Stimulated activated CD8-positive, alpha-beta memory T cell treated with anti-CD3 and anti-CD28 coated beads, Interleukin-7, amount 100 ng/mL, for 1 hour (primary cell): ENCODE measurements around the gene OR52L1.
"Not testable (repeated sequence)": the region's sequence is repeated elsewhere in the genome, so short reads cannot be mapped to it uniquely, and the experiment has no call there.

Experiments used
- DNase-seq, 2 donors: peaks; one replicate each; pipeline ENCODE4 v3.0.0-alpha.2; 2020; ENCODE audit warnings: low read depth in 2 of 2

The OR52L1 gene

DNA sequence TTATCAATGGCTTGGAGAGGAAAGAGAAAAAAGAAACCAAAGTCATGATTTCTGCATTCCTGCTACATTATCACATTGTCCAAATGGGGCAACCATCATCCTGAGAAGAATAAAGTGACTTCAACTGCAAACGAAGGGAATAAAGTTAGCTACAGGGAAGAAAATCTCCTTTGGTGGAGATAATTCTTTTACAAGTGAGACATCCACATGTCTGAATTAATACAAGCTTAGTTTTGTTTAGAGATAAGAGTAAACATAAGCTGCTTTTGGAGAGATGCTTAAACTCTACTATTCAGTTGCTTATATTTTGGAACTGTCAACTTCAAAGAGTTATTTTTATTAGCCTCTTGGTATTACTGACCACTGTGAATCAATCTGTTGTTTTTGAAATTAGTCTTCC lies at the start of gene OR52L1:
Gene OR52L1 (minus strand): TSS at position 101 of the 400 bp plus-strand sequence. CDS start 55 bp downstream, at position 46.
- DNase-seq, result no peak

DNA sequence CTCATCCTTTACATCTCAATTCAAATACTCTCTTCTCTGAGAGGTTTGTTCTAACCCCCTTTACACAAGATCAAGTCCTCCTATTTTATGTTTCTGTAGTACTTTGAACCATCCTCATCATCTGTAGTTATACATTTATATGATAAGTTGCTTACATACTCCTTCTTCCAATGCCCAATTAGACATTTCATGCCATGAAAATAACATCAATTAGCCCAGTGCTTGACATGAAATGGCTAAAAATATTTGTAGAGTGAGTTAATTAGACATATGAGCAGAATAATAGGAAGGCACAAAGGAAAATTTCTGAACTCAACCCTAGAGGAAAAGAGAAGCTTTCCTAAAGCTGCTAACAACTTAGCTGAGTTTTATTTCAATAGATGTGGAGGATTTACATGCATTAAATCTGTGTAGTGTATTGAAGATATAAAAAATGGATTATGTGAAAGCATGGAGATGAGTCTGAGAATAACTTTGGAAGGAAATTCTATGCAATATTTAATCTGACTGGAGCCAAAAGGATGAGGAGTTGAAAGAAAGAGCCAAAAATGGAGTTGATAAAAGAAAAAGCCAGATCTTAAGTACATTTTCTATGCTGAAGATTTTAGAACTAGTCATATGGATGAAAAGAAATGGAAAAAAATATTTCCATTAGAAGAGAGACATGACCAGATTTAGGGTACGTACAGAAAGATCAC lies 44.1 kb upstream of the OR52L1 start, which contains the start of gene OR56A1:
Gene OR56A1 (minus strand): TSS at position 51 of the 698 bp plus-strand sequence. CDS start 3,066 bp downstream, outside the sequence.
- no peak for DNase-seq

DNA sequence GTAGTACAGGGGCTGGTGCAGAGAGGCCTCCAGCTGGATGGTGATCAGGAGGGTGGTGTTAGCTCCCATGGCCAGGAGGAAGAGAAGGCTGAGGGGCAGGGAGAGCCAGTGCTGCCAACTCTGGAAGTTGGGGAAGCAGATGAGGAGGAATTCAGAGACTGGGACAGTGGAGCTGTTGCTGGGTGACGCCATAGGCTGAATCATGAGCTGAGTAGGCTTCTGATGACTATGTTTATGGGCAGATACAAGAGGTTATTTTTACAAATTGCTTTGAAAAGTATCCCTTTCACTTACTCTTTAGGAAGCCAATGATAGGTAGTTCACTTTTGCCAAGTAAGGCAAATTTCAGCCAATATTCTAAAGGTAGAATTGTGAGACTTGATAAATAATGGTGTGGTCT lies 40.7 kb upstream of the OR52L1 start:
- no peak for DNase-seq

DNA sequence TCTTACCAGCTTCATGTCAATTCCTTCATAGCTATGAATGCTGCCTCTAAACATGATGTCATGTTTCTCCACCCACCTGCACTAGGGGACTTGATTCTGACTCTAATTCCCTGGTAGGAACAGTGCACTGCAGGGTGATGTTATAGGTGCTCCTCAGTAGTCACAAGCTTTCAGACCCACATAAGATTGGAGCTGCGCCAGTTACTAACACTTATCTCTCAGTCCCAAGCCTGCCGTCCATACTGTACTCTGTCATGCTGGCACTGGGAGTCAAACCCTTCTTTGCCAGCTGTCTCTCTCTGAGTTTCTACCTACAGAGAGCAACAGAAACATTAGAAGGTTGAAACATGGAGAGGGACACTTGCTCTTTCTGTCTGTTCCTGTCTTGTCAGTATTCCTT lies 38.3 kb upstream of the OR52L1 start:
- no peak for DNase-seq

DNA sequence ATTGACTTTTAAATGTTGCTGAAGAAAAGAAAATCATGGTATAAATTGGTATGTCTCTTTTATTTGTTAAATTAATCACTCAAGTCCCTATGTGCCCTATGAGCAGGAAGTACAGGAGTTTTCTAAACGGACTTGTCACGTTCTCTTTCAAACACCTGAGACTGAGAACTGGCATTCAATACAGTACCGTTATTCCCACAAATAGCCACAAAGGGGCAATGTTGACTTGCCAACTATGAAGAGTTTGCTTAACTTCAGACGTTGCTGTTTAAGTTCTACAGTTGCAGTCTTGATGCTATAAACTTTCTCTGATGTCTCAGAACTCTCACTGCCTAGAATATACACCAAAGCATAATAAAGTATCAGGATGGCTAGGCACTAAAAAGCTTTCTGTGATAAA lies 36.2 kb upstream of the OR52L1 start:
- no peak for DNase-seq

DNA sequence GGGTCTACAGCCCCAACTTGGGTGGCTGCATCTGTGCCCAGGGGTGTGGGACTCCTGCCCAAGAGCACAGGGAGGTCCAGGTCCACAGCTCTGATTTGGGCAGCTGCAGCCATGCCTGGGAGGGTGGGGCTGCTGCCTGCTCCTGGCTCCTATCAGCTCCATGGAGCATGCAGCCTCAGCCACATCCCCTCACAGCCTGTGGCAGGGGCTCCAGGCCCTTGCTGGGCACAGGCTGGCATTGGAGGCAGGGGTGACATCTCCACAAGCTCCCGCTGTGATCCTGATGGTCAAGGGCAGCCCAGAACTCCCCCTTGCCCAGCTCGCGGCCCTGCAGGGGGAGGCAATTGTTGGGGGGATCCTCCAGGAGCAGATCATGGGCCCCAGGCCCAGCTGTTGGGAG lies 26.3 kb upstream of the OR52L1 start:
- DNase-seq, result no peak

DNA sequence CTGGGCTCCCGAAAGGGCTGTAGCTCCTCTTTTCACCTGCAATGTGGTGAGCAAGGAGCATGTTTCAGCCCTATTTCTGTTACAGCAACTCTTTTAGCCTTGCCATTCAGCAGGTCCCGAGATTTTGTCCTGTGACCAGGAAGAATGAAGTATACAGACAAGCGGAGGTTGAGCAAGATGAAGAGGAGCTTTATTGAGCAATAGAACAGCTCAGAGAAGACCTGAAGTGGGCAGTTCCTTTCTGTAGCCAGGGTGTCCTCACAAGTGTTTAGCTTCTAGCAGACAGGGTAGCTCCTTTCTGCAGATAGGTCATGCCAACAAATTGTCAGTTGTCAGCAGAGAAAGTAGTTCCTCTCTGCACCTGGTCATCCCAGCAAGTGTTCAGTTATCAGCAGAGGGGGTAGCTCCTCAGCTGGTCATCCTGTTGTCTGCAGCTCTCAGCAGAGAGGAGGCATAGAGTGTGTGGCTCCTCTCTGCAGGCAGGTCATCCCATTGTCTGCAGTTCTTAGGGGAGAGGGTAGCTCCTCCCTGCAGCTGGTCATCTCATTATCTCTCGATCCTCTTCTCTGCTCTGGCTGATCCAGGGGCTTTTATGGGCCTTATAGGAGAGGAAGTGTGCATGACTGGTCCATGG lies 25.4 kb upstream of the OR52L1 start:
- DNase-seq, result no peak

GRCh38 chr11:6006846-6007245 lies 20.1 kb upstream of the OR52L1 start, which contains the start of gene OR56A4:
OR56A4 (minus strand) TSS chr11:6006946; CDS start chr11:6002992, 3,954 bp downstream.
- no peak for DNase-seq

- no peak for DNase-seq
Measured at GRCh38 chr11:6006395-6006794, 19.6 kb upstream of the OR52L1 start.

GRCh38 chr11:6002202-6002699 lies 15.5 kb upstream of the OR52L1 start:
- no peak for DNase-seq

GRCh38 chr11:5994791-5995190 lies 8.0 kb upstream of the OR52L1 start:
- no peak for DNase-seq

- no peak for DNase-seq
Measured at GRCh38 chr11:5992604-5993251, 5.9 kb upstream of the OR52L1 start.

- no peak for DNase-seq
Measured at GRCh38 chr11:5992150-5992549, 5.4 kb upstream of the OR52L1 start.

DNA sequence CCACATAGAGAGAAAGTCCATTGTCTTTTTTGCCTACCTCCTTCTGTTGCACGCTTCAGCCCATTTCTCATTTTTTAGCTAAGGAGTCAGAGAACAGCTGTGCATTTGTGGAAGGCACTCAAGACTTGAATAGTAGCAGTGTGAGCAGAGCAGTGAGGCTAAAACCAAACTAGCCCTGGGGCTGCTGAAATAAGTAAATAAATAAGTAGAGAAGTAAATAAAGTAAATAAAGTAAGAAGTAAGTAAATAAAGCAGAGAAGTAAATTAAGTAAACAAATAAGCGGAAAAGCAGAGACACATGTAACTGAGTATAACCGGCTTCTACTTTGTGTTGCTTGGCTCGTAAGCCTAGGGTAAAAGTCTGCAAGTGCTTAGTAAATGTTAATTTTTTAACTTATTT lies 2.4 kb upstream of the OR52L1 start:
- no peak for DNase-seq

DNA sequence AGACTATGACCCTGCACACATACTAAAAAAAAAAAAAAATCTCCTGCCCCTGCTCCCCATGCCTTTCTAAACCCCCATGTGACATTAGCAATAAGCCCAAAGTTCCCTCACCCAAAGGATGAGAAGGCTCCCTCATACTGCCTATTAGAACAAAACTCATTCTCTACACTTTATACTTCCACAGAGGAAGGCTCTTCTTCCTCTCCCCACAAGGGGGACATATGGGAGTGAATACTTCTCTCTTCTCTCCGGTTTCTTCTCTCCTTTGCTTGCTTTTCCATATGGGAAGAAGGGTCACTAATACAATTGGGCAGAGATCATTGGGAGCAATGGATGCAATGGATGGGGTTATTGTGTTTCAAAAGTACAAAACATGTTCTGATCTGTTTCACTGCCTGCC lies 3.3 kb downstream of the OR52L1 start:
- DNase-seq, result no peak

DNA sequence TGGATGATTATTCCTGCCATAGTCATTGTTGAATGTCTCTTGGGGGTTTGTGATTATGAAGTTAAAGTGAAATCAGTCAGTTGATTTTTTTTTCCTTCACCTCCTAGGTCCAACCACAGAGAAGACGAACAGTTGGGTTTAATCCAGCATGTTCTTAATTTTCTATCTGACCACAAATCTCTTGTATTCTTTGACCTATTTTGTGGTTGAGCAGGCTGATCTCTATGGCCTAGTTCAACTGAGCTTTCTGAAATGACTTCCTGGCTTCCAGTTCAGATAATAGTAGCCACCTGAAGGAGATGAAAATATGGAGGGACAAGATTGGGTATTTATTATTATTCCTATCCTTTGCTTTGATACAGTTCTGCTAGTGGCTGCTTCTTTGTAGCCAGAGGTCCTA lies 13.3 kb downstream of the OR52L1 start:
- DNase-seq, result no peak

DNA sequence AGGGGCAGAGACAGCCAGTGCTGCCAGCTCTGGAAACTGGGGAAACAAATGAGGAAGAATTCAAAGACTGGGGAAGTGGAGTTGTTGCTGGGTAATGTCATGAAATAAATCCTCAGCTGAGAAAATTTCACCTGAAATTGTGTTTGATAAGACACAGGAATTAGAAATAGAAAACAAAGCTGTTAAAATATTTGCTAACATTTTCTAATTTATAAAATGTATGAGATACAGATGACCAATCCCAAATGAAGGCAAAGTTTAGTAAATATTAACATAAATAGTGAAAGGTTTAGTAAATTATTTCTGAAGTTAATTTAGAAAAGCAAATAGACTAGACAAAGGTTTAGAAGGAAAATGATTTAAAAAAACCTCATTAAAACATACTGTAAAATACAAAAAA lies 18.4 kb downstream of the OR52L1 start, which contains the start of gene OR56A5:
Gene OR56A5 (minus strand): TSS at position 101 of the 400 bp plus-strand sequence. CDS start 0 bp downstream, at position 101.
- no peak for DNase-seq

DNA sequence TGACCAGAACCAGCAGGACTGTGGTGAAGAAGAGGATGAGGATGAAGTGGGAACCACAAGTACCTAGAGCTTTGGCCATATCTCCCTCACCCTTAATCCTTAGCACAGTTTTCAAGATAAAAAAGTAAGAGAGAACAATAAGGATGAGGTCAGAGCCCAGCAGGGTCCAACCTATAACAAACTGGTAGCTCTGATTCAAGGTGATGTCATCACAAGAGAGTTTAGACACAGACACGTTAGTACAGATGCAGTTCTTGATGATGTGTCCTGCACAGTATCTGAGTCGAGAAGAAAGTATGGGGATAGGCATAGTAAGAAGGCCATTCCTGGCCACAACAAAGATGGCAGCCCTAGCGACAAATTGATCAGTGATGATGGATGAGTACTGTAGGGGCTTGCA lies 19.1 kb downstream of the OR52L1 start:
- DNase-seq, result no peak

DNA sequence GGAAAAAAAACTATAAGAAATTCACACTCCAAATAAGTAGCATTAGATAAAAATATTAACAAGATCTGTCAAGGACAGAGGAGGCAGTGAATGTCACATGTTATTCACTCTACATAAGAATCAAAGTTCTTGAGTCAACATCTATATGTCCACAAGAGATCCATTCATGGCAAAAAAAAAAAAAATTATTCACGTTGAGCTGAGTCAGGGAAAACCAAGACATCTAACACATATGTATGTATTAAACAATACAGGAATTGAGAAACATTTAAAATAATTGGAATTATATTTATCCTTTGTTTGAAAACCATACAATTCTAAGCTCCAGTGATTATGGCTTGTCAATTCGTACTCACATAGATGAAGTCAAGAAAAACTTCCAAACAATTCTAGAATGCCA lies 19.8 kb downstream of the OR52L1 start:
- no peak for DNase-seq

- not testable (repeated sequence) for DNase-seq
Measured at GRCh38 chr11:5960704-5961320, 26.0 kb downstream of the OR52L1 start.

- no peak for DNase-seq
Measured at GRCh38 chr11:5955586-5955985, 31.2 kb downstream of the OR52L1 start.

DNA sequence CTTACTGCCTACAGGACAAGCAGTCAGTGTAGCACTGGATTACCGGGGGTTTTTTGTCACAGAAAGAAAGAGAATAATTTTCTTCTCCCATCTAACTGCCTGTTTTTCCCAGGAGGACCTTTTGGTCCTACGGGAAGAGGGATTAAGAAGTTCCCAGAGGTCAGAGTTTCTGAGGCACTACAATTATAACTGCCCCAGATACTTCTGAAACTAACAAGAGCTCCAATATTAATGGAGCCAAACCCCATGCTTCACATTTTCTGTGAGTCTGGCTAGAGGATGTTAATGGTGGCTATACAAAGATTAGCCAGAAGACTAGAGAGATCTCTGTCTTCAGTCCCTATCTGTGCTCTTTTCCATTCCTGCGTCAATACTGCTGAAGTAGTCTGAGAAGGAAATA lies 44.8 kb downstream of the OR52L1 start, which contains the start of gene OR56A3:
Gene OR56A3 (plus strand): TSS at position 301 of the 400 bp plus-strand sequence. CDS start 5,096 bp downstream, outside the sequence.
- DNase-seq, result no peak
